Suppressor macrophage treated with lipopolysaccharide for 4 hours (primary cell): ENCODE results near the gene LRRTM3.

Source experiments
- DNase-seq: peaks from one replicate; pipeline ENCODE4 v3.0.0-alpha.2; 2020

LRRTM3 gene

GRCh38 chr10:67036808-67037207 lies 111.0 kb downstream of the LRRTM3 start:
- peak; percentile 49 for DNase-seq

- DNase-seq = no peak
These were observed 117.2 kb downstream of the LRRTM3 start for GRCh38 chr10:67043041-67043440.

- no peak for DNase-seq
These were observed 119.6 kb downstream of the LRRTM3 start for GRCh38 chr10:67045404-67045803.

GRCh38 chr10:67046507-67046906 lies 120.7 kb downstream of the LRRTM3 start:
- DNase-seq = no peak

- no peak for DNase-seq
These were observed 124.2 kb downstream of the LRRTM3 start for GRCh38 chr10:67049988-67050387.

- no peak for DNase-seq
These were observed 124.6 kb downstream of the LRRTM3 start for GRCh38 chr10:67050415-67050814.

- DNase-seq = no peak
These were observed 146.8 kb downstream of the LRRTM3 start for GRCh38 chr10:67072654-67073053.

- no peak for DNase-seq
These were observed 149.7 kb downstream of the LRRTM3 start for GRCh38 chr10:67075491-67075971.

- DNase-seq = no peak
These were observed 150.3 kb downstream of the LRRTM3 start for GRCh38 chr10:67076144-67076543.

GRCh38 chr10:67077376-67077775 lies 151.5 kb downstream of the LRRTM3 start:
- DNase-seq = no peak

GRCh38 chr10:67079126-67079525 lies 153.3 kb downstream of the LRRTM3 start:
- no peak for DNase-seq

GRCh38 chr10:67086327-67087134 lies 160.7 kb downstream of the LRRTM3 start:
- DNase-seq = no peak

GRCh38 chr10:67087135-67087425 lies 161.2 kb downstream of the LRRTM3 start:
- no peak for DNase-seq

GRCh38 chr10:67088036-67088435 lies 162.2 kb downstream of the LRRTM3 start:
- DNase-seq = no peak

GRCh38 chr10:67095531-67095930 lies 169.7 kb downstream of the LRRTM3 start:
- no peak for DNase-seq

GRCh38 chr10:67098461-67098860 lies 172.6 kb downstream of the LRRTM3 start:
- no peak for DNase-seq

- no peak for DNase-seq
These were observed 175.1 kb downstream of the LRRTM3 start for GRCh38 chr10:67100951-67101350.

- DNase-seq = no peak
These were observed 181.8 kb downstream of the LRRTM3 start for GRCh38 chr10:67107670-67108069.

- DNase-seq = no peak
These were observed 184.4 kb downstream of the LRRTM3 start for GRCh38 chr10:67110286-67110685.

GRCh38 chr10:67112765-67113164 lies 186.9 kb downstream of the LRRTM3 start:
- no peak for DNase-seq

- DNase-seq = no peak
These were observed 189.1 kb downstream of the LRRTM3 start for GRCh38 chr10:67114945-67115344.

- no peak for DNase-seq
These were observed 190.1 kb downstream of the LRRTM3 start for GRCh38 chr10:67115972-67116371.

GRCh38 chr10:67119651-67120050 lies 193.8 kb downstream of the LRRTM3 start:
- DNase-seq = no peak

GRCh38 chr10:67127441-67127840 lies 201.6 kb downstream of the LRRTM3 start:
- no peak for DNase-seq

- DNase-seq = no peak
These were observed 214.8 kb downstream of the LRRTM3 start for GRCh38 chr10:67140641-67141040.
